ENCODE measurements around the gene RPRD2. TPM values are rescaled to one million over a fixed set of nuclear protein-coding genes. Genes with fewer than 3 reads are reported as not detected.
A peak's percentile ranks its signal among the peaks of the same experiment; 100 is the strongest.

Gene RPRD2
- polyA plus RNA-seq, 1 donor (not counting 4 experiments of a cell fraction or from before 2014, with no cell fraction given) = 9.1 TPM

- H3K9me1 ChIP-seq (ENCODE audit: control insufficient read depth, extremely low read depth, insufficient read depth, low read length) = peaks cover 2% of the 10 kb centered on the region
- dilution Hi-C loops (cut with MboI; ENCODE audit: extremely low pct_ligation_motif_present, low sequenced_read_pairs) = no loop called here
- no peaks in the 10 kb centered on the region for H4K20me1 ChIP-seq (ENCODE audit: control insufficient read depth, extremely low read depth, insufficient read depth, low read length)
- H3K9ac ChIP-seq (ENCODE audit: control insufficient read depth, extremely low read depth, insufficient read depth, low read length) = no peak overlapping the region
- no peaks in the 10 kb centered on the region for H3K9me3 ChIP-seq (ENCODE audit: control insufficient read depth, low read depth, low read length)
- no peaks in the 10 kb centered on the region for H3K79me2 ChIP-seq (ENCODE audit: control insufficient read depth, insufficient read depth, low read length)
- no peak overlapping the region for H3K4me2 ChIP-seq (ENCODE audit: control insufficient read depth, extremely low read depth, insufficient read depth, low read depth, low read length)
- no peaks in the 10 kb centered on the region for H3K27me3 ChIP-seq (ENCODE audit: control insufficient read depth, extremely low read depth, insufficient read depth, low read length)
- no peak overlapping the region for H3K27ac ChIP-seq (ENCODE audit: control insufficient read depth, insufficient read depth, low read length)
- peaks cover 19% of the 10 kb centered on the region for H3K4me1 ChIP-seq (ENCODE audit: control insufficient read depth, extremely low read depth, insufficient read depth, low read length)
- no peak overlapping the region for H2AFZ ChIP-seq (ENCODE audit: control insufficient read depth, low read length)
- TF ChIP-seq CTCF (optimal IDR thresholded peaks at IDR 0.05 in 1 of 3, IDR thresholded peaks at IDR 0.05 in 1 of 3, conservative IDR thresholded peaks at IDR 0.05 in 1 of 3; ENCODE audit: extremely low read depth in 1 of 3, insufficient read depth in 2 of 3, low read length in 3 of 3) (no peak), EZH2 (IDR thresholded peaks at IDR 0.05; ENCODE audit: low read length) (no peak)
- no peak overlapping the region for H3K4me3 ChIP-seq (ENCODE audit: control insufficient read depth in 2 of 3, extremely low read depth in 1 of 3, insufficient read depth in 2 of 3, low read depth in 1 of 3, low read length in 3 of 3)
- FAIRE-seq = no peak
- DNase-seq (ENCODE audit: low read depth, low spot score) = no peak
- H3K36me3 ChIP-seq (ENCODE audit: control insufficient read depth in 2 of 2, extremely low read depth in 1 of 2, insufficient read depth in 2 of 2, low read length in 2 of 2) = peaks cover 4 to 27% of the 10 kb centered on the region in 2 experiments
Measured at GRCh38 chr1:150505431-150505830, 141.5 kb downstream of the RPRD2 start.

- no peaks in the 10 kb centered on the region for H3K79me2 ChIP-seq (ENCODE audit: control insufficient read depth, insufficient read depth, low read length)
- no peaks in the 10 kb centered on the region for H4K20me1 ChIP-seq (ENCODE audit: control insufficient read depth, extremely low read depth, insufficient read depth, low read length)
- H3K4me1 ChIP-seq (ENCODE audit: control insufficient read depth, extremely low read depth, insufficient read depth, low read length) = peaks cover 24% of the 10 kb centered on the region
- no peaks in the 10 kb centered on the region for H3K27me3 ChIP-seq (ENCODE audit: control insufficient read depth, extremely low read depth, insufficient read depth, low read length)
- dilution Hi-C loops (cut with MboI; ENCODE audit: extremely low pct_ligation_motif_present, low sequenced_read_pairs) = no loop called here
- DNase-seq (ENCODE audit: low read depth, low spot score) = no peak
- H2AFZ ChIP-seq (ENCODE audit: control insufficient read depth, low read length) = peak within 1 kb of the TSS; percentile 1
- H3K9me3 ChIP-seq (ENCODE audit: control insufficient read depth, low read depth, low read length) = no peaks in the 10 kb centered on the region
- H3K4me3 ChIP-seq (ENCODE audit: control insufficient read depth in 2 of 3, extremely low read depth in 1 of 3, insufficient read depth in 2 of 3, low read depth in 1 of 3, low read length in 3 of 3) = peak within 1 kb of the TSS; percentile 36 to 63 (median 52)
- H3K9ac ChIP-seq (ENCODE audit: control insufficient read depth, extremely low read depth, insufficient read depth, low read length) = peak within 1 kb of the TSS; percentile 73
- H3K4me2 ChIP-seq (ENCODE audit: control insufficient read depth, extremely low read depth, insufficient read depth, low read depth, low read length) = peak within 1 kb of the TSS; percentile 93
- TF ChIP-seq EZH2 (IDR thresholded peaks at IDR 0.05; ENCODE audit: low read length) (no peak), CTCF (optimal IDR thresholded peaks at IDR 0.05 in 1 of 3, IDR thresholded peaks at IDR 0.05 in 1 of 3, conservative IDR thresholded peaks at IDR 0.05 in 1 of 3; ENCODE audit: extremely low read depth in 1 of 3, insufficient read depth in 2 of 3, low read length in 3 of 3) (no peak)
- FAIRE-seq = peak; percentile 83
- peaks cover 2% of the 10 kb centered on the region for H3K9me1 ChIP-seq (ENCODE audit: control insufficient read depth, extremely low read depth, insufficient read depth, low read length)
- H3K27ac ChIP-seq (ENCODE audit: control insufficient read depth, insufficient read depth, low read length) = peak within 1 kb of the TSS; percentile 63
- peaks cover 19 to 30% of the 10 kb centered on the region in 2 experiments for H3K36me3 ChIP-seq (ENCODE audit: control insufficient read depth in 2 of 2, extremely low read depth in 1 of 2, insufficient read depth in 2 of 2, low read length in 2 of 2)
Measured at GRCh38 chr1:150507912-150508864, 144.2 kb downstream of the RPRD2 start, which contains the start of gene ECM1. TSS of gene ECM1 (plus strand) at chr1:150508109. CDS start at chr1:150508210, 101 bp downstream.

All from keratinocyte (primary cell).